ENCODE results near the gene LMF1.

DNA sequence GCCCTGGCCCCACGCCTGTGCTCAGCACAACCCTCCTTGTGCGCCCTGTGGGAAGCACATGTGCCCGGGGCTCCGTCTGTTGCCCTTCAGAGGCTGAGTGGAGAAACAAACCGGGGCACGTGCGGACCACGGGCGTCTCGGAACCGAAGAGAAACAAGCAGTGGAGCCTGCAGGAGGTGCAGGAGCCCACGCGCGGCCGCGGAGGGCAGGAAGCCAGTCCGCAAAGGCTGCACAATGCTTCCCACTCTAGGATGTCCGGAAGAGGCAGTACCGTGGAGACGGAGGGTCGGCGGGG is 94.8 kb downstream of the LMF1 start:
- TF ChIP-seq, protein P1, sequence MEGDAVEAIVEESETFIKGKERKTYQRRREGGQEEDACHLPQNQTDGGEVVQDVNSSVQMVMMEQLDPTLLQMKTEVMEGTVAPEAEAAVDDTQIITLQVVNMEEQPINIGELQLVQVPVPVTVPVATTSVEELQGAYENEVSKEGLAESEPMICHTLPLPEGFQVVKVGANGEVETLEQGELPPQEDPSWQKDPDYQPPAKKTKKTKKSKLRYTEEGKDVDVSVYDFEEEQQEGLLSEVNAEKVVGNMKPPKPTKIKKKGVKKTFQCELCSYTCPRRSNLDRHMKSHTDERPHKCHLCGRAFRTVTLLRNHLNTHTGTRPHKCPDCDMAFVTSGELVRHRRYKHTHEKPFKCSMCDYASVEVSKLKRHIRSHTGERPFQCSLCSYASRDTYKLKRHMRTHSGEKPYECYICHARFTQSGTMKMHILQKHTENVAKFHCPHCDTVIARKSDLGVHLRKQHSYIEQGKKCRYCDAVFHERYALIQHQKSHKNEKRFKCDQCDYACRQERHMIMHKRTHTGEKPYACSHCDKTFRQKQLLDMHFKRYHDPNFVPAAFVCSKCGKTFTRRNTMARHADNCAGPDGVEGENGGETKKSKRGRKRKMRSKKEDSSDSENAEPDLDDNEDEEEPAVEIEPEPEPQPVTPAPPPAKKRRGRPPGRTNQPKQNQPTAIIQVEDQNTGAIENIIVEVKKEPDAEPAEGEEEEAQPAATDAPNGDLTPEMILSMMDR (conservative IDR thresholded peaks at IDR 0.05; ENCODE audit: low read depth, low read length): no peak
- no peak for TF ChIP-seq POLR2A (IDR thresholded peaks at IDR 0.05; ENCODE audit: low read depth, low read length)
- TF ChIP-seq, protein P2, sequence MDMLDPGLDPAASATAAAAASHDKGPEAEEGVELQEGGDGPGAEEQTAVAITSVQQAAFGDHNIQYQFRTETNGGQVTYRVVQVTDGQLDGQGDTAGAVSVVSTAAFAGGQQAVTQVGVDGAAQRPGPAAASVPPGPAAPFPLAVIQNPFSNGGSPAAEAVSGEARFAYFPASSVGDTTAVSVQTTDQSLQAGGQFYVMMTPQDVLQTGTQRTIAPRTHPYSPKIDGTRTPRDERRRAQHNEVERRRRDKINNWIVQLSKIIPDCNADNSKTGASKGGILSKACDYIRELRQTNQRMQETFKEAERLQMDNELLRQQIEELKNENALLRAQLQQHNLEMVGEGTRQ (IDR thresholded peaks at IDR 0.05; ENCODE audit: low read depth, low read length): no peak
